Activated CD4-positive, CD25-positive, alpha-beta regulatory T cell (primary cell): ENCODE results near the gene CHST8.

Source experiments
- DNase-seq, 4 experiments: peaks; one replicate each; lab custom pipeline; 2025; lab: John Stamatoyannopoulos, UW

CHST8 gene

DNA sequence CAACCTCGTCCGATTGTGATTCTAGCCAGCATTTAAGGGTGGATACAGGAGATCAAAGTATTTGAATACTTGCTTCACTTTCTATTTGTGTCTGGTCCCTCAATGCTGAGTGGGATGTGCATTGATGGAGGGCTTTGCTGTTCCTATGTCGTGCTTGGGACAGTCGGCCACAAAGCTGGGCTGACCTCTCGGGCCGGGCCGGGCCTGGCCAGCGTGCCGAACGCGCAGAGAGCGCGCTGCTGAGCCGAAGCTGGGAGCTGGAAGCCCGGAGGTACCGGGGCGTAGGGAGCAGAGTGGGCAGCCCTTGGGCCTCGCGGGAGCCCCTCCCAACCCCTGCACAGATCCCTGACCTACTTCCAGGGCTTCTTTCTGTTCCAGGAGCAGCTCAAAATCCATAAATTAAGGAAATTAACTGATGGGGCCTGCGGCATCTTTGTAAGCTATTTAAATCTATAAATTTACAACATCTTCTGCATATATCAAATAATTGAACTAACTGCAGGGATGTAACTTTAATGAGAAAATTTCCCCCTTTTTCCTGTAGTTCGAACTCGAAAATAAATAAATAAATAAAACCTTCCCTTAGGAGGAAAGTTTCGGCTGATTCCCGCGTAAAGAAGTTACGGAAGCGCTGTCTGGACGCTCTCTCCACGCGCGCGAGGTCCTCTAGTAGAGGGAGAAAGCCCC lies 173.1 kb downstream of the CHST8 start:
- DNase-seq: no peak

- DNase-seq: no peak
These were observed 173.8 kb downstream of the CHST8 start for GRCh38 chr19:33795370-33796163.

DNA sequence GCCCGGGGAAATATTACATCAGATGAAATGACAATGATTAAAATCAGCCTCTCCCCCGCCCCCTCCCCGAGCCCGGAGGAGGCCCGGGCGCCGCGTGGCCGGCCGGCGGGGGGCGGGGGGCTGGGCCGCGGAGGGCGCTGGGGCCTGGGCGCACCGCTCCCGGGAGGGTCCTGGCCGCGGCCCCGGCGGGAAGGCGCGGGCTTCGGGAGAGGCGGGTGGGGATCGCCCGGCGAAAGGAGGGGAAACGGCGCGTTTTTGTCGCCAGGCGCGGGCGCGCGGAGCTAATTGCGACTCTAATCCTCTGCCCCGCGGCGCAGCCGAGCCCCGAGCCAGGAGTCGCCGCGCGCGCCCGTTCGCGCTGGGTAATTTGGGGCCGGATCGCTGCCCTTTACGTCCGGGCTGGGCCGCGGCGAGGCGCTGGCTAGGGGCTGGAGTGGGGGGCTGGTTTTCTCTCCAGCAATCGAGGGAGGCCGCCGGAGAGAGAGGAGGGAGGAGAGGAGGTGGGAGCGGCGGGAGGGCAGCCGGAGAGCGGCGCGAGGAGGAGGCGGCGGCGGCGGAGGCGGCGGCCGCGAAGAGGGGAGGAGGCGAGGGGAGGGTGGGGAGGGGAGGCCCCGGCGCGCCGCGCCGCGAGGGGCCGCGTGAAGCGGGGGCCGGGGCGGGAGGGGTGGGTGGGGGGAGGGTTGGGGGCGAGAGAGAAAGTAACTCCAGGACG lies 174.6 kb downstream of the CHST8 start, which contains the start of gene KCTD15:
KCTD15 (plus strand) TSS at position 707 of the 712 bp plus-strand sequence. CDS start 3,585 bp downstream, outside the sequence.
- DNase-seq: no peak

- no peak for DNase-seq
These were observed 176.3 kb downstream of the CHST8 start for GRCh38 chr19:33797802-33798671.

DNA sequence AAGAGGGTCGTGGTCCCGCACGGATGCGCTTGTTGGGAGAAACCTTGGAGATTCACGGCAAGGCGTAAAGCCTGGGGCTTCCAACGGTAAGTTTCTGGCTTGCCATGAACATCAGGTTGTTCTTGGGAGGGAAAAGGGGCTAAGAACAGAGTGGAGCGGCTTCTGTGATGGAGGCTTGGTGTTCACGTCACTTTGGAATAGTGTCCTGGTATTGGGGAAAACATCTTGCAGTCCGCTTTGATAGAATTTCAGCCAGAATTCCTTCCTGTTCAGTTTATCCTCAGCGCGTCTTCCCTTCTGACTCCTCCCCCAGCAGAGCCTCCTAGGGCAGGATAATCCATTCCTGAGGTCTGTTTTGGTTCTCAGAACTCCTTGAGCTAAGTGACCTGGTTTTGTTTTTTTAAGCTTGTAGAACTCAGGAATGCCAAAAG lies 176.9 kb downstream of the CHST8 start:
- no peak for DNase-seq

- DNase-seq: no peak
These were observed 177.7 kb downstream of the CHST8 start for GRCh38 chr19:33799476-33799875.

- no peak for DNase-seq
These were observed 178.4 kb downstream of the CHST8 start for GRCh38 chr19:33800012-33800680.

GRCh38 chr19:33801411-33801810 lies 179.7 kb downstream of the CHST8 start:
- DNase-seq: no peak

DNA sequence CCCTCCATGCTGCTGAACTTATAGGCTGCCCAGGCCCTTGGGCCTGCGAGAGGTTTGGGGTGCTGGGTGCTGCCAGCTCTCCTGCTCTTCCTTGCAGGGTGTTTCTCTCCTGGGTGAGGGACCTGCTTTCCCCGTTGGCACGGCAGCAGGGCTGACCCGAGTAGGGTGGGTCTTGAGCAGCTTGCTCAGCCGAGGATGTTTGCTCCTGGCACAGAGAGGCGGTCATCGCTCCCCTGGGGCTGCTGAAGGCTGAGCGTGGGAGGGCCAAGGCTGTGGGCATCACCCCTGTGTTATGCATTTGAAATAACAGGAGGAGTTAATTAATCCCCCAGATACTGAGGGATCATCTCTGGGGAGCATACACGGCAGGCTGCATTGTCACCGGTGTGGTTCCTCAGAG lies 180.2 kb downstream of the CHST8 start:
- no peak for DNase-seq

DNA sequence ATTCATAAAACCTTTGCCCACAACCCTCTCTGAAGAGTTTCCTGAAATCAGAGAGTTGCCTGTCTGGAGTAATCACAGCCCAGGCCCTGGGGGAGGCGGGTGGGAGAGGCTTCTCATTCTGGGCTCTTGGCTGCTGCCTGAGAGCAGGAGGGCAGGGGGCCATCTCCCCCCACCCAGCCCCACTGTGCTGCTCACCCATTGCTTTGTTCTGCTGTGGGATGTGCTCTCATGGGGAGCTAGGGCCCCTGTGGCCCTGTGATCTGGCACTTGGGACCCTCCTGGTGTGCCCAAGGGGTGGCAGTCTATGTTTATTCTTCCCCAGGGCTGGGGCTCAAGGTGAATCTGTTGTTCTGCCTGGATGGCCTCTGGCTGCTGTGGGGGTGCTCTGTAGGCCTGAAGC lies 181.0 kb downstream of the CHST8 start:
- DNase-seq: no peak

GRCh38 chr19:33803383-33803782 lies 181.6 kb downstream of the CHST8 start:
- no peak for DNase-seq

DNA sequence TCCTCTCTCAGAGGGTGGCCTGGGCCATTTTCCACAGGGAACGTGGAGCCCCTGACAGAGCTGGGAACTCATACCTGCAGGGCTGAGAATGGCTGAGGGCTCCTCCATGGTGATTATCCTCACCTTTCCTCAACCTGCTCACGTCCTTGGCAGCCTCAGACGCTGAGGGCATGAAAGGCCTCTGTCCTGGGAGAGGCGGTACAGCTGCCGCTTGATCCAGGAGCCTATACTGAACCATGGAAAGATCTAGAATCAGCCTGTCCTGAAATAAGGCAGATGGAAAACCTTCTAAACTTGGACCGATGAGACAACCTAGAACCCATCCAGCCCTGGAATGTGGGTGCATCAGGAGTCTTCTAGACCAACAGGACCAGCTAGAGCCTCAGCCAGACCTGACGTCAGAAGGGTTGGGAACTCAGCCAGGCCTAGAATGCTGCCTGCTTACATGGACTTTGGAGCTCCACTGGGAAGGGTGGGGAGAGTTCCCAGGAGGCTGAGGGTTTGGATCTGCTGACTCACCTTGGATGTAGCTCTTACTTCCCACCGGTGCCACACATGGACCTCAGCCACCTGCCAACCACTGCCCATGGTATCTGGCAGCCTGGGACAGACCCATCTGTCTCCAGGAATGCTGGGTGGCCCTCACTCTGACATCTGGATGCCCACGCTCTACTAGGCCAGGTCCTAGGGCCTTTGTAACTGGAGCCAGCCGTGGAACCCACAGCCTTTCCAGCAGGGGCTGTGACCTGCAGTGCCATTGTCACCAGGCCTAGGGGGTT lies 182.5 kb downstream of the CHST8 start:
- no peak for DNase-seq

DNA sequence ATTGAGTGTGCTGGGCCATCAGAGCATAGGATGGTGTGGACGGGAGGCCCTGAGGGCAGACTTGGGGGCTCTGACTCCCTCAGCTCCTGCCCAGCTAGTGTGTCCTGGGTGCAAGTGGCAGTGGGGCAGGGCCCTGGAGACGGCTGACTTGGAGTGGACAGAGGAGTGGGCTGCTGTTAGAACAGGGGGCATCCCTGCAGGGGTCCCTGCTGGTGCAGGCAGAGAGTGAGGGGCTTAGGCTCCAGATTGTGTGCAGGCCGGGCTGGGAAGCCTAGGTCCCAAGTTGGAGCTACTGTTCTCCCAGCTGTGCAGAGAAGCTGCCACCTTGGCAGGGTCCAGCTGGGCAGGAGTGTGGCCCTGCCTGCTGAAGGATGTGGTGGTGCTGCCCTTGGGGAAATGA lies 183.6 kb downstream of the CHST8 start:
- no peak for DNase-seq

GRCh38 chr19:33805840-33806433 lies 184.2 kb downstream of the CHST8 start:
- DNase-seq: no peak

- no peak for DNase-seq
These were observed 184.7 kb downstream of the CHST8 start for GRCh38 chr19:33806434-33806881.

DNA sequence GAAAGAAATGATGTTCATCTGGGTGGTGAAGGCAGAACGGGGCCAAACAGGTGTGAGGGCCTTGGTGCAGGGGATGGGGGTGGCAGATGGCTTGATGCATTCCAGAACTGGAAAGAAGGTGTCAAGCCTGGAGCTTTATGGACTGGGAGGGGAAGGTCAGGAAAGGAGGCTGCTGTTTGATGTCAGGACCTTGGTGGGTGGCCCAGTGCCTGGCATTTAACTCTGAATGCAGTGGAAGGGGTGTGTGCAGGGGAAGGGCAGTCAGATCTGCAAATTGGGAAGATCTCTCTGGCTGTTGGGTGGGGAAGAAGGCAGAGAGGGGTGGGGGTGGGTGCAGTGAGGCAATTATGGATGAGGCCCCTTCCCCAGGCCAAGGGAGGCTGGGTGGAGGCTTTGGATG lies 186.6 kb downstream of the CHST8 start:
- DNase-seq: no peak

GRCh38 chr19:33809960-33810359 lies 188.2 kb downstream of the CHST8 start:
- no peak for DNase-seq

DNA sequence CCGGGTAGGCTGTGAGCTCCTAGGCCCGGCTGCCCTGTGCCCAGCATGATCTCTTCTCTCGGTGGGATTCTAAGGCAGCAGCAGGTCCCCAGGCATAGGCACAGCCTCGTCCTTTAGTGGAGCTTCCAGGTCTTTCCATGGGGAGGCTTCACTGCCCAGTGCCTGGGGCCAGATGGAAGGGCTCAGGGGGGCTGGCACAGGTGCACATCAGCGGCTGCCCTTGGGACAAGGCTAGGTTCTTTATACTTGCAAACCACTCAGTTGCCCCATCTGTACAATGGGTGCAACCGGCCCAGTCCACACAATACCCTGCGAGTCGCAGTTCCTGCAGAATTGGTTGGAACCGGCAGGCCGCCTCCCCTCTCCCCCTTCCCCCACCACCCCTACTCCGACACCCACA lies 189.1 kb downstream of the CHST8 start:
- DNase-seq: no peak

- no peak for DNase-seq
These were observed 189.5 kb downstream of the CHST8 start for GRCh38 chr19:33811246-33811645.
